Liver (tissue), 9 donors: ENCODE results near the gene ASIC2. TPM values are rescaled to one million over a fixed set of nuclear protein-coding genes. Genes with fewer than 3 reads are reported as not detected.

Experiments
- DNase-seq: peaks from one replicate; pipeline ENCODE4 v3.0.0-alpha.2; 2017; ENCODE audit warnings: low spot score
- H3K27ac ChIP-seq, 2 donors: one replicate each; pipeline ENCODE4 v1.7.0; 2013; ENCODE audit warnings: inconsistent platforms in 2 of 2, low read length in 2 of 2, control low read depth in 1 of 2, low read depth in 1 of 2, mild to moderate bottlenecking in 1 of 2
- H3K27me3 ChIP-seq, 4 donors: one replicate each; pipeline versions ENCODE4 v1.6.1 to v1.7.0; 2013; ENCODE audit warnings: low read length in 3 of 4, inconsistent platforms in 1 of 4, mild to moderate bottlenecking in 1 of 4, moderate library complexity in 1 of 4; ENCODE audit not compliant: control insufficient read depth in 4 of 4, insufficient read depth in 4 of 4
- H3K36me3 ChIP-seq, 4 donors: one replicate each; pipeline versions ENCODE4 v1.6.1 to v1.7.0; 2013; ENCODE audit warnings: low read length in 3 of 4, mild to moderate bottlenecking in 3 of 4, low read depth in 1 of 4, moderate library complexity in 1 of 4; ENCODE audit not compliant: control insufficient read depth in 4 of 4, insufficient read depth in 3 of 4
- H3K4me1 ChIP-seq, 4 donors: one replicate each; pipeline versions ENCODE4 v1.6.1 to v1.7.0; 2013; ENCODE audit warnings: low read length in 3 of 4, mild to moderate bottlenecking in 3 of 4, moderate library complexity in 1 of 4; ENCODE audit not compliant: control insufficient read depth in 4 of 4, insufficient read depth in 4 of 4
- H3K4me3 ChIP-seq, 3 donors: one replicate each; pipeline versions ENCODE4 v1.6.1 to v1.7.0; 2013; ENCODE audit warnings: low read length in 3 of 3, control low read depth in 1 of 3, low read depth in 1 of 3, mild to moderate bottlenecking in 1 of 3
- H3K9ac ChIP-seq, 2 donors: one replicate each; pipeline ENCODE4 v1.7.0; 2013; ENCODE audit warnings: low read length in 2 of 2, mild to moderate bottlenecking in 2 of 2, moderate library complexity in 2 of 2, control low read depth in 1 of 2, low read depth in 1 of 2
- H3K9me3 ChIP-seq, 4 donors: one replicate each; pipeline versions ENCODE4 v1.6.1 to v1.7.0; 2013; ENCODE audit warnings: low read length in 3 of 4; ENCODE audit not compliant: control insufficient read depth in 4 of 4
- EGR1 ChIP-seq, 2 donors: IDR thresholded peaks; 2 replicates each; pipeline ENCODE4 v1.6.1; 2016 to 2018; ENCODE audit warnings: antibody characterized with exemption in 2 of 2, low read depth in 2 of 2
- FOXA1 ChIP-seq: IDR thresholded peaks from 2 replicates; pipeline ENCODE4 v1.6.1; 2016; ENCODE audit warnings: antibody characterized with exemption
- FOXA2 ChIP-seq: IDR thresholded peaks from 2 replicates; pipeline ENCODE4 v1.6.1; 2016; ENCODE audit warnings: antibody characterized with exemption
- GABPA ChIP-seq, 2 donors: IDR thresholded peaks in 1 of 2; conservative IDR thresholded peaks in 1 of 2; 2 replicates each; pipeline ENCODE4 v1.6.1; 2016; ENCODE audit warnings: antibody characterized with exemption in 2 of 2, mild to moderate bottlenecking in 1 of 2, moderate library complexity in 1 of 2
- HNF4A ChIP-seq, 2 donors: conservative IDR thresholded peaks; 2 replicates each; pipeline ENCODE4 v1.6.1; 2016; ENCODE audit warnings: antibody characterized with exemption in 2 of 2, mild to moderate bottlenecking in 2 of 2
- HNF4G ChIP-seq: IDR thresholded peaks from 2 replicates; pipeline ENCODE4 v1.6.1; 2016; ENCODE audit warnings: antibody characterized with exemption
- RAD21 ChIP-seq, 2 donors: IDR thresholded peaks; 2 replicates each; pipeline ENCODE4 v1.6.1; 2016; ENCODE audit warnings: antibody characterized with exemption in 2 of 2, mild to moderate bottlenecking in 2 of 2
- RXRA ChIP-seq, 2 donors: IDR thresholded peaks; 2 replicates each; pipeline ENCODE4 v1.6.1; 2017 to 2018; ENCODE audit warnings: antibody characterized with exemption in 2 of 2, mild to moderate bottlenecking in 1 of 2
- SP1 ChIP-seq: IDR thresholded peaks from 2 replicates; pipeline ENCODE4 v1.6.1; 2018; ENCODE audit warnings: antibody characterized with exemption, mild to moderate bottlenecking
- TAF1 ChIP-seq: conservative IDR thresholded peaks from 2 replicates; pipeline ENCODE4 v1.6.1; 2016; ENCODE audit warnings: antibody characterized with exemption, mild to moderate bottlenecking
- WGBS: extraction: QIAGEN DNeasy Blood & Tissue Kit; methylation state at CpG from one replicate; pipeline ENCODE4 v1.1.7; 2013; 5-methylcytosine and 5-hydroxymethylcytosine counted together
- polyA plus RNA-seq, 2 donors: library from polyadenylated mRNA; stranded (reverse) in 1 of 2; unstranded in 1 of 2; fragments of 200-250 nt in 1 of 2; fragments of >200 nt in 1 of 2; fragmentation: Nextera tagmentation in 1 of 2; extraction: Ambion mirVana in 1 of 2; gene quantifications; one replicate each; pipeline versions ENCODE4 v1.2.1 to v1.2.3, GENCODE V29; 2013 to 2015
- total RNA-seq, 2 donors: library from RNA; depleted of rRNA; stranded (reverse); fragments of >200 nt; gene quantifications; one replicate each; pipeline ENCODE4 v1.2.3, GENCODE V29; 2014
- TF ChIP-seq, protein P1 (sequence below): IDR thresholded peaks from 2 replicates; pipeline ENCODE4 v1.6.1; 2016; ENCODE audit warnings: antibody characterized with exemption
- TF ChIP-seq, protein P2 (sequence below): IDR thresholded peaks from 2 replicates; pipeline ENCODE4 v1.6.1; 2016; ENCODE audit warnings: antibody characterized with exemption
- TF ChIP-seq, protein P3 (sequence below): fragments of 150-350 bp; IDR thresholded peaks from 2 replicates; pipeline ENCODE4 v1.5.1; 2017; ENCODE audit warnings: improper control_type of control experiment, low read depth, low read length; ENCODE audit not compliant: missing input control
- TF ChIP-seq, protein P4 (sequence below): IDR thresholded peaks from 2 replicates; pipeline ENCODE4 v1.6.1; 2016; ENCODE audit warnings: antibody characterized with exemption, mild to moderate bottlenecking
- TF ChIP-seq, protein P5 (sequence below): IDR thresholded peaks from 2 replicates; pipeline ENCODE4 v1.6.1; 2016; ENCODE audit warnings: antibody characterized with exemption
- donor health status: healthy.
- donor health status: healthy.
- donor health status: healthy.
- donor health status: healthy.
- donor health status: healthy.

ASIC2 gene
- total and polyA plus RNA-seq, 4 donors, result under 0.01 TPM; not detected in 3

DNA sequence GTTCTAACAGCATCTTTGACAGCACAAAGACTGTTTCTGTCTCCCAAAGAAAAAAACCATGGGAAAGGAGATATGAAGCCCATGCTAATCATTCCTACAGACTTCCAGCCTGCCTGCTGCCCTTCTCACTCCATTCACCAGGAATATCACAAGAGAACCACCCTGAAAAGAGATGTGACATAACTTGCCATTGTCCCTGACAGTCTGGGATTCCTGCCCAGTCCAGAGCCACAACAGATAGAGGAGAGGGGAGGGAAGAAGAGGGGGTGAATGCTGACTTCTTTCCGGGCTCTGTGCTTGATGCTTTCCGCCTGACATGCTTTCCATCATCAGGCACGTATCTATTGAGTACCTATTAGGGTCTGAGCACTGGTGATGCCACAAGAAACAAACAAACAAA, 31.6 kb upstream of the ASIC2 start (continued):
- TF ChIP-seq, protein P1, sequence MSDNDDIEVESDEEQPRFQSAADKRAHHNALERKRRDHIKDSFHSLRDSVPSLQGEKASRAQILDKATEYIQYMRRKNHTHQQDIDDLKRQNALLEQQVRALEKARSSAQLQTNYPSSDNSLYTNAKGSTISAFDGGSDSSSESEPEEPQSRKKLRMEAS, result no peak
- TF ChIP-seq SP1, result no peak
- no peak for TF ChIP-seq HNF4G
- TF ChIP-seq FOXA2, result no peak
- TF ChIP-seq HNF4A (conservative IDR thresholded peaks at IDR 0.05), result no peak
- TF ChIP-seq, protein P2, sequence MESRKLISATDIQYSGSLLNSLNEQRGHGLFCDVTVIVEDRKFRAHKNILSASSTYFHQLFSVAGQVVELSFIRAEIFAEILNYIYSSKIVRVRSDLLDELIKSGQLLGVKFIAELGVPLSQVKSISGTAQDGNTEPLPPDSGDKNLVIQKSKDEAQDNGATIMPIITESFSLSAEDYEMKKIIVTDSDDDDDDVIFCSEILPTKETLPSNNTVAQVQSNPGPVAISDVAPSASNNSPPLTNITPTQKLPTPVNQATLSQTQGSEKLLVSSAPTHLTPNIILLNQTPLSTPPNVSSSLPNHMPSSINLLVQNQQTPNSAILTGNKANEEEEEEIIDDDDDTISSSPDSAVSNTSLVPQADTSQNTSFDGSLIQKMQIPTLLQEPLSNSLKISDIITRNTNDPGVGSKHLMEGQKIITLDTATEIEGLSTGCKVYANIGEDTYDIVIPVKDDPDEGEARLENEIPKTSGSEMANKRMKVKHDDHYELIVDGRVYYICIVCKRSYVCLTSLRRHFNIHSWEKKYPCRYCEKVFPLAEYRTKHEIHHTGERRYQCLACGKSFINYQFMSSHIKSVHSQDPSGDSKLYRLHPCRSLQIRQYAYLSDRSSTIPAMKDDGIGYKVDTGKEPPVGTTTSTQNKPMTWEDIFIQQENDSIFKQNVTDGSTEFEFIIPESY, result no peak

DNA sequence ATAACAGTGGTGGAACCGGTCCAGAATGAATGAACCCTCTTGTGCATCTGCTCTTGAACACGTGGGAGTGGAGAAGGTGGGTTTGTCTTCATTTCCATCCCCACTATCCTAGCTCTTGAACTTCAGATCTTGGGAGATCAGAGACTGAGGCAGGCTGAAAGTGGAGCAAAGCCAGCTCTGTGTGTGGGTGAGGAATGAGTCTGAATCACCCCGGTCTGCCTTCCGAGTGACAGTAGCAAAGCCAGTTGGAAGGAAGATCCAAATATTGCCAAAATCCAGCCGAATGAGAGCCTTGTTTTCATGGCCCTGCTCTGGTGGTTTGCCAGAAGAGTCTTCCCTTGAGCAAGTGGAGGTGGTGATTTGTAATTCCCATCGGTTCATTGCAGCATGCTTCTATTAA, 29.0 kb upstream of the ASIC2 start:
- Histone ChIP-seq H3K4me3 (no peak overlapping the region), H3K36me3 (no peaks in the 10 kb centered on the region), H3K4me1 (no peaks in the 10 kb centered on the region), H3K27me3 (no peaks in the 10 kb centered on the region), H3K9me3 (no peaks in the 10 kb centered on the region), H3K9ac (no peak overlapping the region), H3K27ac (no peak overlapping the region)
- DNase-seq, result no peak
- no peak for TF ChIP-seq SP1
- no peak for TF ChIP-seq RAD21 (IDR thresholded peaks at IDR 0.05)
- TF ChIP-seq EGR1 (IDR thresholded peaks at IDR 0.05; ENCODE audit: low read depth in 2 of 2), result no peak
- TF ChIP-seq, protein P3, sequence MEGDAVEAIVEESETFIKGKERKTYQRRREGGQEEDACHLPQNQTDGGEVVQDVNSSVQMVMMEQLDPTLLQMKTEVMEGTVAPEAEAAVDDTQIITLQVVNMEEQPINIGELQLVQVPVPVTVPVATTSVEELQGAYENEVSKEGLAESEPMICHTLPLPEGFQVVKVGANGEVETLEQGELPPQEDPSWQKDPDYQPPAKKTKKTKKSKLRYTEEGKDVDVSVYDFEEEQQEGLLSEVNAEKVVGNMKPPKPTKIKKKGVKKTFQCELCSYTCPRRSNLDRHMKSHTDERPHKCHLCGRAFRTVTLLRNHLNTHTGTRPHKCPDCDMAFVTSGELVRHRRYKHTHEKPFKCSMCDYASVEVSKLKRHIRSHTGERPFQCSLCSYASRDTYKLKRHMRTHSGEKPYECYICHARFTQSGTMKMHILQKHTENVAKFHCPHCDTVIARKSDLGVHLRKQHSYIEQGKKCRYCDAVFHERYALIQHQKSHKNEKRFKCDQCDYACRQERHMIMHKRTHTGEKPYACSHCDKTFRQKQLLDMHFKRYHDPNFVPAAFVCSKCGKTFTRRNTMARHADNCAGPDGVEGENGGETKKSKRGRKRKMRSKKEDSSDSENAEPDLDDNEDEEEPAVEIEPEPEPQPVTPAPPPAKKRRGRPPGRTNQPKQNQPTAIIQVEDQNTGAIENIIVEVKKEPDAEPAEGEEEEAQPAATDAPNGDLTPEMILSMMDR, result no peak
- TF ChIP-seq HNF4A (conservative IDR thresholded peaks at IDR 0.05), result no peak
- no peak for TF ChIP-seq FOXA1
- TF ChIP-seq, protein P2, result no peak
- TF ChIP-seq, protein P4, sequence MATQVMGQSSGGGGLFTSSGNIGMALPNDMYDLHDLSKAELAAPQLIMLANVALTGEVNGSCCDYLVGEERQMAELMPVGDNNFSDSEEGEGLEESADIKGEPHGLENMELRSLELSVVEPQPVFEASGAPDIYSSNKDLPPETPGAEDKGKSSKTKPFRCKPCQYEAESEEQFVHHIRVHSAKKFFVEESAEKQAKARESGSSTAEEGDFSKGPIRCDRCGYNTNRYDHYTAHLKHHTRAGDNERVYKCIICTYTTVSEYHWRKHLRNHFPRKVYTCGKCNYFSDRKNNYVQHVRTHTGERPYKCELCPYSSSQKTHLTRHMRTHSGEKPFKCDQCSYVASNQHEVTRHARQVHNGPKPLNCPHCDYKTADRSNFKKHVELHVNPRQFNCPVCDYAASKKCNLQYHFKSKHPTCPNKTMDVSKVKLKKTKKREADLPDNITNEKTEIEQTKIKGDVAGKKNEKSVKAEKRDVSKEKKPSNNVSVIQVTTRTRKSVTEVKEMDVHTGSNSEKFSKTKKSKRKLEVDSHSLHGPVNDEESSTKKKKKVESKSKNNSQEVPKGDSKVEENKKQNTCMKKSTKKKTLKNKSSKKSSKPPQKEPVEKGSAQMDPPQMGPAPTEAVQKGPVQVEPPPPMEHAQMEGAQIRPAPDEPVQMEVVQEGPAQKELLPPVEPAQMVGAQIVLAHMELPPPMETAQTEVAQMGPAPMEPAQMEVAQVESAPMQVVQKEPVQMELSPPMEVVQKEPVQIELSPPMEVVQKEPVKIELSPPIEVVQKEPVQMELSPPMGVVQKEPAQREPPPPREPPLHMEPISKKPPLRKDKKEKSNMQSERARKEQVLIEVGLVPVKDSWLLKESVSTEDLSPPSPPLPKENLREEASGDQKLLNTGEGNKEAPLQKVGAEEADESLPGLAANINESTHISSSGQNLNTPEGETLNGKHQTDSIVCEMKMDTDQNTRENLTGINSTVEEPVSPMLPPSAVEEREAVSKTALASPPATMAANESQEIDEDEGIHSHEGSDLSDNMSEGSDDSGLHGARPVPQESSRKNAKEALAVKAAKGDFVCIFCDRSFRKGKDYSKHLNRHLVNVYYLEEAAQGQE, result no peak
- TF ChIP-seq RXRA (IDR thresholded peaks at IDR 0.05), result no peak
- no peak for TF ChIP-seq GABPA (IDR thresholded peaks at IDR 0.05 in 1 of 2, conservative IDR thresholded peaks at IDR 0.05 in 1 of 2)
- no peak for TF ChIP-seq TAF1
- TF ChIP-seq, protein P1, result no peak
- TF ChIP-seq, protein P5, sequence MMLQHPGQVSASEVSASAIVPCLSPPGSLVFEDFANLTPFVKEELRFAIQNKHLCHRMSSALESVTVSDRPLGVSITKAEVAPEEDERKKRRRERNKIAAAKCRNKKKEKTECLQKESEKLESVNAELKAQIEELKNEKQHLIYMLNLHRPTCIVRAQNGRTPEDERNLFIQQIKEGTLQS, result no peak
- WGBS, result 66% methylated on average over 6 of the region's 6 CpGs
